GM12878 (cell line): ENCODE data around the gene COX6B1. TPM values are rescaled to one million over a fixed set of nuclear protein-coding genes. Genes with fewer than 3 reads are reported as not detected.

Source experiments
- ATAC-seq: fragments of 200-7000 bp; cut with Tn5 transposase; 3 replicates; pipeline ENCODE4 v1.9.1; 2020; ENCODE audit warnings: mild to moderate bottlenecking, moderate library complexity
- BruUV-seq: library from RNA; stranded (reverse); fragments of 400-500 nt; replicated peaks from 2 replicates; lab custom pipeline; 2021; lab: Mats Ljungman, UMichigan
- CTCF ChIA-PET: fragments of 300-600 bp; sonication (Branson Sonifier 250); formaldehyde crosslinking; extraction: SDS; loops from one replicate; lab custom pipeline; 2021; ENCODE audit warnings: inconsistent platforms; lab: Yijun Ruan, JAX
- POLR2A ChIA-PET: fragments of 350-600 bp; formaldehyde crosslinking; extraction: SDS; loops from one replicate; lab custom pipeline; 2021; ENCODE audit warnings: inconsistent platforms; lab: Charles Lee
- RAD21 ChIA-PET: fragments of 300-600 bp; sonication (Branson Sonifier 250); formaldehyde crosslinking; loops from one replicate; lab custom pipeline; 2023; ENCODE audit warnings: antibody characterized with exemption; ENCODE audit not compliant: unreplicated experiment; lab: Charles Lee
- SMC1A ChIA-PET: fragments of 300-600 bp; sonication (Branson Sonifier 250); formaldehyde crosslinking; loops from one replicate; lab custom pipeline; 2023; ENCODE audit not compliant: unreplicated experiment, uncharacterized antibody; lab: Charles Lee
- DNase-seq: peaks from one replicate; pipeline ENCODE4 v3.0.0-alpha.2; 2011; ENCODE audit warnings: low read depth, low spot score
- FAIRE-seq: peaks from 3 replicates; lab custom pipeline; 2011; peaks lifted over from hg19 to GRCh38; lab: Jason Lieb, UNC
- H2AFZ ChIP-seq: 2 replicates; pipeline ENCODE4 v1.6.0; 2011; ENCODE audit warnings: low read depth, low read length, control low read depth; ENCODE audit not compliant: control insufficient read depth
- H3K27ac ChIP-seq: 2 replicates; pipeline ENCODE4 v1.5.1; 2011; ENCODE audit warnings: control low read depth; ENCODE audit not compliant: control insufficient read depth, insufficient read depth
- H3K27me3 ChIP-seq, 2 experiments: replicated peaks in 1 of 2; 2 replicates each; pipeline versions ENCODE4 v1.6.0 to v1.6.1; 2011; ENCODE audit warnings: low read length in 1 of 2; ENCODE audit not compliant: control insufficient read depth in 2 of 2, insufficient read depth in 2 of 2
- H3K36me3 ChIP-seq, 2 experiments: 2 replicates each; pipeline ENCODE4 v1.5.1; 2011; ENCODE audit warnings: low read length in 1 of 2; ENCODE audit not compliant: control insufficient read depth in 2 of 2, insufficient read depth in 2 of 2
- H3K4me1 ChIP-seq: 2 replicates; pipeline ENCODE4 v1.6.1; 2011; ENCODE audit warnings: mild to moderate bottlenecking, low read length, moderate library complexity, mixed read lengths; ENCODE audit not compliant: control insufficient read depth, insufficient read depth
- H3K4me2 ChIP-seq: 2 replicates; pipeline ENCODE4 v1.6.0; 2011; ENCODE audit warnings: control low read depth; ENCODE audit not compliant: control insufficient read depth, insufficient read depth
- H3K4me3 ChIP-seq: fragments of 200-600 bp; sonication (generic); 2 replicates; pipeline ENCODE4 v1.5.1; 2016
- H3K79me2 ChIP-seq: 2 replicates; pipeline ENCODE4 v1.6.0; 2011; ENCODE audit warnings: low read length; ENCODE audit not compliant: control insufficient read depth, insufficient read depth
- H3K9ac ChIP-seq: 2 replicates; pipeline ENCODE4 v1.8.0; 2011; ENCODE audit warnings: low read length, control low read depth, mixed read lengths; ENCODE audit not compliant: control insufficient read depth, insufficient read depth
- H3K9me3 ChIP-seq: replicated peaks from 3 replicates; pipeline ENCODE4 v1.5.1; 2011; ENCODE audit warnings: mild to moderate bottlenecking, low read length; ENCODE audit not compliant: control insufficient read depth, insufficient read depth
- H4K20me1 ChIP-seq: 2 replicates; pipeline ENCODE4 v1.6.0; 2011; ENCODE audit not compliant: control insufficient read depth, insufficient read depth
- BMI1 ChIP-seq: fragments of 450-650 bp; IDR thresholded peaks from 2 replicates; pipeline ENCODE4 v1.6.1; 2016; ENCODE audit warnings: mild to moderate bottlenecking, moderate library complexity, borderline replicate concordance
- EED ChIP-seq: sonication (generic); IDR thresholded peaks from 2 replicates; pipeline ENCODE4 v1.6.1; 2016; ENCODE audit warnings: antibody characterized with exemption, low read depth
- ESRRA ChIP-seq: IDR thresholded peaks from 2 replicates; pipeline ENCODE4 v1.6.1; 2012; ENCODE audit warnings: mild to moderate bottlenecking, low read length, improper control_type of control experiment
- HCFC1 ChIP-seq: fragments of 150-350 bp; IDR thresholded peaks from 2 replicates; pipeline ENCODE4 v1.6.1; 2014; ENCODE audit warnings: low read length
- MYB ChIP-seq: fragments of 150-350 bp; IDR thresholded peaks from 2 replicates; pipeline ENCODE4 v1.6.1; 2014; ENCODE audit warnings: mild to moderate bottlenecking, low read depth, low read length, borderline replicate concordance
- NBN ChIP-seq: fragments of 450-650 bp; IDR thresholded peaks from 2 replicates; pipeline ENCODE4 v1.6.1; 2016
- TCF3 ChIP-seq: IDR thresholded peaks from 2 replicates; pipeline ENCODE4 v1.6.1; 2012; ENCODE audit warnings: low read depth, mild to moderate bottlenecking, low read length, borderline replicate concordance; ENCODE audit not compliant: insufficient read depth
- ZBED1 ChIP-seq: IDR thresholded peaks from 2 replicates; pipeline ENCODE4 v1.6.1; 2016; ENCODE audit warnings: borderline replicate concordance
- ZNF24 ChIP-seq: fragments of 450-650 bp; IDR thresholded peaks from 2 replicates; pipeline ENCODE4 v1.6.1; 2017; ENCODE audit warnings: antibody characterized with exemption, mild to moderate bottlenecking
- WGBS: methylation state at CpG from one replicate; pipeline ENCODE4 v1.1.6; 2016; ENCODE audit warnings: low lambda C conversion rate; ENCODE audit not compliant: insufficient replicate concordance, insufficient coverage; ENCODE audit errors: missing lambda C conversion rate; 5-methylcytosine and 5-hydroxymethylcytosine counted together
- in situ Hi-C: fragments of 300-500 bp; cut with MboI; formaldehyde crosslinking; loops from 9 replicates; pipeline ENCODE4 v1.14.3; 2018; ENCODE audit warnings: mixed read lengths
- intact Hi-C: fragments of 100-400 bp; cut with micrococcal nuclease; formaldehyde crosslinking; loops from one replicate; pipeline ENCODE4 v1.14.2; 2022; ENCODE audit not compliant: unreplicated experiment
- polyA plus RNA-seq, 11 experiments: library from polyadenylated mRNA; depleted of rRNA in 4 of 11; unstranded in 6 of 11; stranded (reverse) in 5 of 11; fragments of >200 nt; fragmentation: Nextera tagmentation in 4 of 11; fragmentation: Illumina TruSeq in 1 of 11; extraction: Ambion mirVana in 4 of 11; extraction: Trizol in 1 of 11; gene quantifications; 1 replicate in 1 of 11; 2 replicates in 10 of 11; pipeline versions ENCODE4 v1.2.1 to v1.2.3, GENCODE V29; 2011 to 2016; ENCODE audit warnings: inconsistent platforms in 2 of 11, missing spikeins in 2 of 11, low read depth in 1 of 11
- total RNA-seq, 4 experiments: library from RNA; depleted of rRNA in 3 of 4; stranded (reverse); fragments of >200 nt in 3 of 4; fragmentation: Illumina TruSeq in 1 of 4; extraction: Trizol in 1 of 4; gene quantifications; 2 replicates each; pipeline versions ENCODE4 v1.2.1 to v1.2.3, GENCODE V29; 2013 to 2021
- TF ChIP-seq, protein P1 (sequence below): IDR thresholded peaks from 2 replicates; pipeline ENCODE4 v1.6.1; 2012; ENCODE audit warnings: mild to moderate bottlenecking, low read depth, low read length
- TF ChIP-seq, protein P2 (sequence below): IDR thresholded peaks from 2 replicates; pipeline ENCODE4 v1.6.1; 2011; ENCODE audit warnings: low read depth, mild to moderate bottlenecking, low read length, moderate library complexity, borderline replicate concordance; ENCODE audit errors: extremely low read depth

COX6B1 gene
- total and polyA plus RNA-seq, 10 of the 15 experiments (the other 5 are each of a cell fraction or from before 2014, with no cell fraction given): 500 to 1,700 (median 862) TPM

DNA sequence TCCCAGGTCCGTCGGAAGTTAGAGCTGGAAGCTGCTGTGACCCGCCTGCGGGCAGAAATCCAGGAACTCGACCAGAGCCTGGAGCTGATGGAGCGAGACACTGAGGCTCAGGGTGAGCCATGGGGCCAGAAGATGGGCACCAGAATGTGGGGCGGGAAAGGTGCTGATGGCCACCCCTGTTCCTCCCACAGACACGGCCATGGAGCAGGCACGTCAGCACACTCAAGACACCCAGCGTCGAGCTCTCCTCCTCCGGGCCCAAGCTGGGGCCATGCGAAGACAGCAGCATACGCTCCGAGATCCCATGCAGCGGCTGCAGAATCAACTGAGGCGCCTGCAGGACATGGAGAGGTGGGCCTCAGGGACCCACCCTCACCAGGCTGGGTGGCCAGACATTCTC, 33.1 kb upstream of the COX6B1 start:
- Histone ChIP-seq H3K9me3 (no peaks in the 10 kb centered on the region), H2AFZ (no peak overlapping the region), H3K4me1 (peaks cover 9% of the 10 kb centered on the region), H3K4me2 (no peak overlapping the region), H3K9ac (no peak overlapping the region), H3K4me3 (no peak overlapping the region), H3K79me2 (peaks cover 4% of the 10 kb centered on the region), H3K27ac (no peak overlapping the region), H4K20me1 (no peaks in the 10 kb centered on the region), H3K27me3 (no peaks in the 10 kb centered on the region), H3K36me3 (no peaks in the 10 kb centered on the region)
- no TSS peak for BruUV-seq
- RAD21 ChIA-PET: no interaction called here
- 97% methylated on average over 17 of the region's 17 CpGs for WGBS
- ATAC-seq (no peak), DNase-seq (no peak), FAIRE-seq (no peak)
- CTCF ChIA-PET: interaction anchor here (0.9 kb wide), 1 partner anchor 105 kb away, joined by 3 read pairs; no protein-coding TSS in a partner anchor
- in situ Hi-C loops (no loop called here), intact Hi-C loops (no loop called here)
- SMC1A ChIA-PET: no interaction called here
- POLR2A ChIA-PET: no interaction called here
- TF ChIP-seq MYB (no peak), ZNF24 (no peak), NBN (no peak), TCF3 (no peak), HCFC1 (no peak), ZBED1 (no peak), ESRRA (no peak), EED (no peak), BMI1 (no peak)
- TF ChIP-seq, protein P1, sequence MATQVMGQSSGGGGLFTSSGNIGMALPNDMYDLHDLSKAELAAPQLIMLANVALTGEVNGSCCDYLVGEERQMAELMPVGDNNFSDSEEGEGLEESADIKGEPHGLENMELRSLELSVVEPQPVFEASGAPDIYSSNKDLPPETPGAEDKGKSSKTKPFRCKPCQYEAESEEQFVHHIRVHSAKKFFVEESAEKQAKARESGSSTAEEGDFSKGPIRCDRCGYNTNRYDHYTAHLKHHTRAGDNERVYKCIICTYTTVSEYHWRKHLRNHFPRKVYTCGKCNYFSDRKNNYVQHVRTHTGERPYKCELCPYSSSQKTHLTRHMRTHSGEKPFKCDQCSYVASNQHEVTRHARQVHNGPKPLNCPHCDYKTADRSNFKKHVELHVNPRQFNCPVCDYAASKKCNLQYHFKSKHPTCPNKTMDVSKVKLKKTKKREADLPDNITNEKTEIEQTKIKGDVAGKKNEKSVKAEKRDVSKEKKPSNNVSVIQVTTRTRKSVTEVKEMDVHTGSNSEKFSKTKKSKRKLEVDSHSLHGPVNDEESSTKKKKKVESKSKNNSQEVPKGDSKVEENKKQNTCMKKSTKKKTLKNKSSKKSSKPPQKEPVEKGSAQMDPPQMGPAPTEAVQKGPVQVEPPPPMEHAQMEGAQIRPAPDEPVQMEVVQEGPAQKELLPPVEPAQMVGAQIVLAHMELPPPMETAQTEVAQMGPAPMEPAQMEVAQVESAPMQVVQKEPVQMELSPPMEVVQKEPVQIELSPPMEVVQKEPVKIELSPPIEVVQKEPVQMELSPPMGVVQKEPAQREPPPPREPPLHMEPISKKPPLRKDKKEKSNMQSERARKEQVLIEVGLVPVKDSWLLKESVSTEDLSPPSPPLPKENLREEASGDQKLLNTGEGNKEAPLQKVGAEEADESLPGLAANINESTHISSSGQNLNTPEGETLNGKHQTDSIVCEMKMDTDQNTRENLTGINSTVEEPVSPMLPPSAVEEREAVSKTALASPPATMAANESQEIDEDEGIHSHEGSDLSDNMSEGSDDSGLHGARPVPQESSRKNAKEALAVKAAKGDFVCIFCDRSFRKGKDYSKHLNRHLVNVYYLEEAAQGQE: no peak
- TF ChIP-seq, protein P2, sequence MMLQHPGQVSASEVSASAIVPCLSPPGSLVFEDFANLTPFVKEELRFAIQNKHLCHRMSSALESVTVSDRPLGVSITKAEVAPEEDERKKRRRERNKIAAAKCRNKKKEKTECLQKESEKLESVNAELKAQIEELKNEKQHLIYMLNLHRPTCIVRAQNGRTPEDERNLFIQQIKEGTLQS: no peak
